Esophagus squamous epithelium (tissue), 5 donors: ENCODE data around the gene DUS3L. TPM values are rescaled to one million over a fixed set of nuclear protein-coding genes. Genes with fewer than 3 reads are reported as not detected.

Experiments used
- DNase-seq: peaks from one replicate; lab custom pipeline; 2025; lab: John Stamatoyannopoulos, UW
- H3K27ac ChIP-seq, 4 donors: fragments of 200-600 bp; sonication (generic); one replicate each; pipeline ENCODE4 v1.5.1; 2016 to 2019; ENCODE audit warnings: mild to moderate bottlenecking in 1 of 4
- H3K27me3 ChIP-seq, 4 donors: fragments of 200-600 bp; sonication (generic); 1 replicate in 3 of 4; 2 replicates in 1 of 4; pipeline versions ENCODE4 v1.5.1 to v1.6.0; 2017 to 2021; ENCODE audit warnings: antibody characterized with exemption in 1 of 4
- H3K36me3 ChIP-seq, 3 donors: fragments of 200-600 bp; sonication (generic); one replicate each; pipeline ENCODE4 v1.5.1; 2016 to 2019
- H3K4me1 ChIP-seq, 3 donors: fragments of 200-600 bp; sonication (generic); one replicate each; pipeline ENCODE4 v1.5.1; 2017 to 2019
- H3K4me3 ChIP-seq, 4 donors: fragments of 200-600 bp; sonication (generic); 1 replicate in 3 of 4; 2 replicates in 1 of 4; pipeline ENCODE4 v1.5.1; 2016 to 2019; ENCODE audit warnings: mild to moderate bottlenecking in 2 of 4, moderate library complexity in 1 of 4
- H3K9me3 ChIP-seq, 3 donors: fragments of 200-600 bp; sonication (generic); one replicate each; pipeline ENCODE4 v1.5.1; 2016 to 2019
- POLR2A ChIP-seq, 4 donors: fragments of 450-650 bp; IDR thresholded peaks; one replicate each; pipeline ENCODE4 v1.6.1; 2017; ENCODE audit warnings: antibody characterized with exemption in 4 of 4, mild to moderate bottlenecking in 4 of 4, moderate library complexity in 3 of 4
- WGBS, 2 donors: methylation state at CpG; one replicate each; pipeline ENCODE4 v1.1.5; 2018; 5-methylcytosine and 5-hydroxymethylcytosine counted together
- intact Hi-C: fragments of 100-400 bp; cut with DNase I; formaldehyde crosslinking; loops from one replicate; pipeline ENCODE4 v1.15.0; 2022
- total RNA-seq, 4 donors: library from RNA; depleted of rRNA; stranded (reverse); fragments of >200 nt; gene quantifications; one replicate each; pipeline ENCODE4 v1.1.0, GENCODE V29; 2016
- TF ChIP-seq, protein P1 (sequence below), 6 experiments: fragments of 450-650 bp in 4 of 6; fragments of 200-600 bp in 2 of 6; sonication (generic) in 2 of 6; IDR thresholded peaks; one replicate each; pipeline ENCODE4 v1.5.1; 2016 to 2019; ENCODE audit warnings: antibody characterized with exemption in 6 of 6, mild to moderate bottlenecking in 4 of 6, moderate library complexity in 4 of 6
- donor health status: DM: yes; HTN: yes; CAD: no.

Gene DUS3L
- total RNA-seq, 4 donors from 2014 or later: 19.2 to 45.8 (median 39.4) TPM

DNA sequence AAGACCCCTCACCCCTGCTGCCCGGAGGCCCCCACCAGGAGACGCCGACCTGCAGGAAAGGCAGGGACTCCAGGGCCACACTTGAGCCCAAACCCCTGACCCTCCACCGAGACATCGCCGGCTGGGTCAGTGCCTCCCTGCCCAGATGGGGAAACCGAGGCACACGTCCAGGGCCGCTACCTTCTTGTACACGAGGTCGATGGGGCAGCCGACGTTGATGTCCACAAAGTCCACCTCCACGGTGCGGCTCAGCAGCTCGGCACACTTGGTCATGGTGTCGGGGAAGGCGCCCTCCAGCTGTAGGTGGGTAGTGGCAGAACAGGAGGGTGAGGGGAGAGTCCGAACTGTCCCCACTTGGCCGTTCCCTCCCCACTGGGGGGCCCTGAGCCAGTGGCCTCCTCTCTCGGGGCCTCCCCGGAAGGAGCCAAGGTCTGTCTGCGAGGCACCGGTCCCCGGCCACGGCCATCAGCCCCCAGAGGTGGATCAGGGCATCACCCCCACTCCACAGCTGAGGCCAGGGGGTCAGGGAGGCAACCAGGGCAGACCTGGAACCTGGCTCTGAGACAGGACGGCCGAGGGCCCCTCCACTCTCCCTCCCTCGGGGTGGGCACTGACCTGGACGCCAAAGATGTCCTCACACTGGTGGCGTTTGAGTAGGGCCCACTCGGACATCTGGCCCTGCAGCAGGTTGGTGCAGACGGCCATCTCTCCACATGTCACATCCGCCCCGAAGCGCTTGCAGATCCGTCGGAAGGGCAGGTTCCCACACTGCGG, 3.4 kb downstream of the DUS3L start:
- 90 to 95% methylated on average over 10 to 11 of the region's 39 CpGs for WGBS, 2 donors
- H3K9me3 ChIP-seq: no peaks in the 10 kb centered on the region
- intact Hi-C loops: no loop called here
- no peak overlapping the region for H3K27ac ChIP-seq
- no peak for DNase-seq
- H3K36me3 ChIP-seq: peaks cover 43 to 74% (median 51%) of the 10 kb centered on the region in 3 donors
- no peak for TF ChIP-seq POLR2A (IDR thresholded peaks at IDR 0.05)
- TF ChIP-seq, protein P1, sequence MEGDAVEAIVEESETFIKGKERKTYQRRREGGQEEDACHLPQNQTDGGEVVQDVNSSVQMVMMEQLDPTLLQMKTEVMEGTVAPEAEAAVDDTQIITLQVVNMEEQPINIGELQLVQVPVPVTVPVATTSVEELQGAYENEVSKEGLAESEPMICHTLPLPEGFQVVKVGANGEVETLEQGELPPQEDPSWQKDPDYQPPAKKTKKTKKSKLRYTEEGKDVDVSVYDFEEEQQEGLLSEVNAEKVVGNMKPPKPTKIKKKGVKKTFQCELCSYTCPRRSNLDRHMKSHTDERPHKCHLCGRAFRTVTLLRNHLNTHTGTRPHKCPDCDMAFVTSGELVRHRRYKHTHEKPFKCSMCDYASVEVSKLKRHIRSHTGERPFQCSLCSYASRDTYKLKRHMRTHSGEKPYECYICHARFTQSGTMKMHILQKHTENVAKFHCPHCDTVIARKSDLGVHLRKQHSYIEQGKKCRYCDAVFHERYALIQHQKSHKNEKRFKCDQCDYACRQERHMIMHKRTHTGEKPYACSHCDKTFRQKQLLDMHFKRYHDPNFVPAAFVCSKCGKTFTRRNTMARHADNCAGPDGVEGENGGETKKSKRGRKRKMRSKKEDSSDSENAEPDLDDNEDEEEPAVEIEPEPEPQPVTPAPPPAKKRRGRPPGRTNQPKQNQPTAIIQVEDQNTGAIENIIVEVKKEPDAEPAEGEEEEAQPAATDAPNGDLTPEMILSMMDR (IDR thresholded peaks at IDR 0.05): no peak
- no peak overlapping the region for H3K4me3 ChIP-seq
- peaks cover 13 to 18% (median 15%) of the 10 kb centered on the region in 3 donors for H3K4me1 ChIP-seq
- H3K27me3 ChIP-seq: no peaks in the 10 kb centered on the region

DNA sequence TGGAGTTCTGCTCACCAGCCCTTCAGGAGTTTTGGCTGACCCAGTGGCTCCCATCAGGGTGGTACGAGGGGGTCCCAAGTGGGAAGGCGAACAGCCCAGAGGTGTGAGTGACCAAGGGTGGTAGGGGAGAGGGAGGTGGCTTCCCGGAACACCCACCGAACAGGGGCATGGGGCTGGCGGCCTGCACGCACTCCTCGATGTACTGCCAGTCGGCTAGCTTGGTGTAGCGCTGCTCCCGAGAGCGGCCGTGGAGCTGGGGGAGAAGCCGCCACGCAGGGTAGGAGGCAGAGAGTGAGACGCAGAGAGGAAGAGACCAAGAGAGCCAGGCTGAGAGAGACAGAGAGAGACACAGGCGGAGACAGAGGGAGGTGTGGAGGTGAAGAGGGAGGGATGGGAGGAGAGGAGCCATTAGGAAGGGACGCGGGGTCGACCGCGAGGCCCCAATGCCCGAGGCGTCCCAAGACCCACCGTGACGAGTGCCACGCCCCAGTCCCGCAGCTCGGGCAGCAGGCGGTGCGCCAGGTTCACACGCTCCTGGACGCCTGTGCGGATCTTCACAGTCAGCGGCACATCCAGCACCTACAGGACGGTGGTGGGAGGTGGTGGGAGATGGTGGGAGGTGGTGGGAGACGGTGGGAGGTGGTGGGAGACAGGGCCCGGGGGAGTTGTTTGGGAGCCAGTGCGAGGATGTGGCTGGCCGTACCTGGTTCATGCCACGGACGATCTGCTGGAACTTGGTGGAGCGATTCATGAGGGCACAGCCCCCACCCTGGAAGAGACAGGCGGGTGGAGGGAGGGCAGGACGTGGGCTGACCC, 4.2 kb downstream of the DUS3L start:
- H3K36me3 ChIP-seq: peaks cover 43 to 74% (median 51%) of the 10 kb centered on the region in 3 donors

DNA sequence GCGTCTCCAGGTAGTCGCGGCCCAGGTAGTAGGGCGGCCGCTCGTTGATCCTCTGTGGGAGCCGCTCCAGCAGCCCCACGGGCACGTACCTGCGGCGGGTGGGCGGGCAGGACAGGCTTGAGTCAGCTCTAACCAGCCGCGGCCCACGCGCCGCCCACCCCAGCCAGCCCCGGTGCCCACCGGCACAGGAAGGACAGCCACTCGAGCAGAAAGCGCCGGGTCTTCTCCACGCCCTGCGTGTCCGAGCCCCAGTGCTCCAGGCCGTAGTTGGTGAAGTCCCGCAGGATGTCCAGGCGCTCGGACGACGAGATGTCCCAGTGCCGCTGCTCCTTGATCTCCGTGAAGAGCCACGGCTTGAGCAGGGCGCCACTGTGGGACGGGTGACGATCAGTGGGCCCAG, 5.5 kb downstream of the DUS3L start:
- WGBS, 2 donors: no CpG with 5 or more reads among the region's 37 CpGs
- Histone ChIP-seq H3K9me3 (no peaks in the 10 kb centered on the region), H3K4me3 (no peak overlapping the region), H3K27me3 (no peaks in the 10 kb centered on the region), H3K4me1 (peaks cover 13 to 17% (median 15%) of the 10 kb centered on the region in 3 donors), H3K27ac (no peak overlapping the region), H3K36me3 (peaks cover 43 to 74% (median 51%) of the 10 kb centered on the region in 3 donors)
- intact Hi-C loops: no loop called here
- DNase-seq: no peak
- TF ChIP-seq, protein P1 (IDR thresholded peaks at IDR 0.05): no peak
- TF ChIP-seq POLR2A (IDR thresholded peaks at IDR 0.05): no peak

More for the DNA sequence above, 4.2 kb downstream of the DUS3L start:
- Histone ChIP-seq H3K4me1 (peaks cover 13 to 18% (median 15%) of the 10 kb centered on the region in 3 donors), H3K4me3 (no peak overlapping the region), H3K27ac (no peak overlapping the region), H3K27me3 (no peaks in the 10 kb centered on the region), H3K9me3 (no peaks in the 10 kb centered on the region)
- 85 to 86% methylated on average over 32 to 42 of the region's 44 CpGs for WGBS, 2 donors
- intact Hi-C loops: no loop called here
- no peak for DNase-seq
- TF ChIP-seq, protein P1 (IDR thresholded peaks at IDR 0.05): no peak
- no peak for TF ChIP-seq POLR2A (IDR thresholded peaks at IDR 0.05)

DNA sequence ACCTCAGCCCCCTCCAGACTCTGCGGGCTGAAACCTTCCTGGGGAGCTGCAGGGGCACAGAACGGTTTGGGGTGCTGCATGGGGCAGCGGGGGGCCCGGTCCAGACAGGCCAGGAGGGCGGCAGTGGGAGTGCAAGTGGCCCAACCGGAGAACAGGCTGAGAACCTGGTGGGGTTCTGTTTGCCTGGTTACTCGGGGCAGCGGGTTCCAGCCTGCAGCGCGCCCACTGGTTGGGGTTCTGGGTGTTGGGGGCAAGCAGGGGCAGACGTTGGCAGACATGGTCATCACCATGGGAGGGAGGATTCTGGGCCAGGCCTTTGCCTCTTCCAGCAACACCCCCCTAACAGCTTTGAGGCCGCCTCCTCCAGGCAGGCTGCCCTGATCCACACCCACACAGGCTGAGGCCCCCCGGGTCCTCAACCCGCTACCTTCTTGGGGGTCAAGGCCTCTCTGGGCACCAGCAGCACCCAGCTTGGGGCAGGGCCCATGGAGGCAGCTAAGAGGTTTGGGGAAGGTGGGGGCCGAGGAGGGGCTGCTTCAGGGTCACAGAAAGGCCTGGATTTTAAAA, 6.3 kb downstream of the DUS3L start, which contains the start of gene PRR22:
TSS of gene PRR22 (minus strand) at position 166 of the 567 bp plus-strand sequence. CDS start at position 80, 86 bp downstream.
- no peak for TF ChIP-seq POLR2A (IDR thresholded peaks at IDR 0.05)
- TF ChIP-seq, protein P1 (IDR thresholded peaks at IDR 0.05): no peak
- peaks cover 43 to 70% (median 49%) of the 10 kb centered on the region in 3 donors for H3K36me3 ChIP-seq
- intact Hi-C loops: no loop called here

More for the DNA sequence above, 6.3 kb downstream of the DUS3L start, which contains the start of gene PRR22:
- DNase-seq: no peak
- H3K4me3 ChIP-seq: no peak within 1 kb of the TSS
- no peaks in the 10 kb centered on the region for H3K9me3 ChIP-seq
- no peaks in the 10 kb centered on the region for H3K27me3 ChIP-seq
- 50 to 94% methylated on average over 1 to 6 of the region's 15 CpGs for WGBS, 2 donors
- no peak within 1 kb of the TSS for H3K27ac ChIP-seq
- H3K4me1 ChIP-seq: peaks cover 6 to 10% (median 8%) of the 10 kb centered on the region in 3 donors
